ENCODE data around the gene CAV1. TPM values are rescaled to one million over a fixed set of nuclear protein-coding genes. Genes with fewer than 3 reads are reported as not detected.

Gene CAV1
- total RNA-seq, result 100 to 1,000 TPM; 445 to 895 (median 578) TPM

- TF ChIP-seq, protein P1, sequence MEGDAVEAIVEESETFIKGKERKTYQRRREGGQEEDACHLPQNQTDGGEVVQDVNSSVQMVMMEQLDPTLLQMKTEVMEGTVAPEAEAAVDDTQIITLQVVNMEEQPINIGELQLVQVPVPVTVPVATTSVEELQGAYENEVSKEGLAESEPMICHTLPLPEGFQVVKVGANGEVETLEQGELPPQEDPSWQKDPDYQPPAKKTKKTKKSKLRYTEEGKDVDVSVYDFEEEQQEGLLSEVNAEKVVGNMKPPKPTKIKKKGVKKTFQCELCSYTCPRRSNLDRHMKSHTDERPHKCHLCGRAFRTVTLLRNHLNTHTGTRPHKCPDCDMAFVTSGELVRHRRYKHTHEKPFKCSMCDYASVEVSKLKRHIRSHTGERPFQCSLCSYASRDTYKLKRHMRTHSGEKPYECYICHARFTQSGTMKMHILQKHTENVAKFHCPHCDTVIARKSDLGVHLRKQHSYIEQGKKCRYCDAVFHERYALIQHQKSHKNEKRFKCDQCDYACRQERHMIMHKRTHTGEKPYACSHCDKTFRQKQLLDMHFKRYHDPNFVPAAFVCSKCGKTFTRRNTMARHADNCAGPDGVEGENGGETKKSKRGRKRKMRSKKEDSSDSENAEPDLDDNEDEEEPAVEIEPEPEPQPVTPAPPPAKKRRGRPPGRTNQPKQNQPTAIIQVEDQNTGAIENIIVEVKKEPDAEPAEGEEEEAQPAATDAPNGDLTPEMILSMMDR (IDR thresholded peaks at IDR 0.05; ENCODE audit: low read depth), result no peak
These were observed at the start of gene CAV1 for GRCh38 chr7:116524609-116525297. TSS of gene CAV1 (plus strand) at chr7:116525036. CDS start at chr7:116525063, 27 bp downstream.

GRCh38 chr7:116477625-116478024 is 47.2 kb upstream of the CAV1 start:
- TF ChIP-seq, protein P1 (IDR thresholded peaks at IDR 0.05; ENCODE audit: low read depth), result no peak

GRCh38 chr7:116478834-116479233 is 46.0 kb upstream of the CAV1 start:
- TF ChIP-seq, protein P1 (IDR thresholded peaks at IDR 0.05; ENCODE audit: low read depth), result no peak

DNA sequence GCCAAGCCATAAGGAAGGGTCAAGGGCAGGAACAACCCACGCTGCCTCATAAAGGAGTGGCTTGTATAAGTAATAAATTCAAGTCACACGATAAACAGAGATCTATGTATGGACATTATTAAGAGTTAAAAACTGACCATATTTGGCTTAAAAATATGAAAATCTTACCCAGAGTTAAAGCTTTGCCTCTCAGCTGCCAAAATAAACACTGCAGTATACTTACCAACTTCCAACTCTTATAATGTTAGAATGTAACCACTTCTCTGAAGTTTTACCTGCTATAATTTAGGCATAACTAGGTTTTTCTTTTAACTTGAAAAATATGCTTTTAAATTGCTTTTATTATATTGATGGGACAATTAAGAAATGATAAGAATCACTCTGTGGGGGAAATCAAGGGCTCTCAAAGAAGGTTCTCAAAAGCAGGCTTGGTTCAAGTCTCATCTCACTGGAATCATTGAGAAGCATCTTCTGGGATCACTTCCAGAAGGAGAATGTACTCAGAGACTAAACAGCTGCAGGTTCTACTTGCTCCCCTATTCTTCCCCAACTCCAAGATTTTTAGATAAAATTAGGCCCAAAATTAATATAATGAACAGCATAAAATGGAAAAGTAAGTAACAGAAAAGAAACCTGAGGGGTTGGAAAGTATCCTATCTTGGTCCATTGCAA is 41.4 kb upstream of the CAV1 start:
- TF ChIP-seq, protein P1 (IDR thresholded peaks at IDR 0.05; ENCODE audit: low read depth), result no peak

DNA sequence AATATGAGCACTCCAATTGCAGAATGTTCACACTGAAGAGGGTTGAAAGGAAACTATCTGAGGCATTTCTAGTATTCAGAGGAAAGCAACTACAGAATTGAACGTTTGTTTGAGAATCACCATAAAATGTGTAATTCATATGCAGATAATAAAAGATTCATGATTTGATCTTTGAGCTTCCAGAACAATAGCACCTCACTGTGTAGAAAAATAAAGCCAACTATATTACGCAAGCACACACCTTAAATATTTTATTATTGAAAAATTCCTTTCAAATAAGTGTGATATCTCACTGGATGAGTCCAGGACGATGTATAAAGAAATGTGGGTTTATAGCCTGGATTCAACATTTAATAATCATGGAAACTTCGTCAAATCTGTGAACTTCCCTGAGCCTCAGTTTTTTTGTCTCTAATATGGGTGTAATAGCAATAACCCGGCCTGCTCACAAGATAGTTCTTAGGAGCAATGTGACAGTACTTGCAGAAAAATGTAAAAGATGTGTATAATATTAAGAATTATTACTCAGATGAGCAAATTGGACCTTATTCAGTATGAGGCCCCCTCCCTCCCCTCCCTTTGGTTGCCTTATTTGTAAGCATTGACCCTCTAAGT is 36.8 kb upstream of the CAV1 start:
- TF ChIP-seq, protein P1 (IDR thresholded peaks at IDR 0.05; ENCODE audit: low read depth), result no peak

GRCh38 chr7:116490351-116490750 is 34.5 kb upstream of the CAV1 start:
- TF ChIP-seq, protein P1 (IDR thresholded peaks at IDR 0.05; ENCODE audit: low read depth), result no peak

Data from subcutaneous adipose tissue (tissue), 4 donors.